ENCODE results near the gene R3HDM2. TPM values are rescaled to one million over a fixed set of nuclear protein-coding genes. Genes with fewer than 3 reads are reported as not detected.
"Not testable (repeated sequence)": the region's sequence is repeated elsewhere in the genome, so short reads cannot be mapped to it uniquely, and the experiment has no call there.

R3HDM2 gene
- total and polyA plus RNA-seq, 4 donors: 18.1 to 60.7 (median 30.6) TPM

GRCh38 chr12:57368349-57369095, 62.3 kb downstream of the R3HDM2 start:
- no peak overlapping the region for H3K4me3 ChIP-seq
- WGBS, 2 donors: 76 to 82% methylated on average over 7 of the region's 7 CpGs
- no peak overlapping the region for H3K9ac ChIP-seq (ENCODE audit: insufficient read depth in 1 of 2, low read length in 2 of 2)
- H3K27ac ChIP-seq (ENCODE audit: low read depth in 1 of 2, low read length in 1 of 2): no peak overlapping the region
- no peak for TF ChIP-seq CTCF (IDR thresholded peaks at IDR 0.05; ENCODE audit: control extremely low read depth, extremely low read depth)
- no peaks in the 10 kb centered on the region for H3K27me3 ChIP-seq (ENCODE audit: control insufficient read depth in 3 of 3, insufficient read depth in 3 of 3, low read length in 2 of 3)
- no peaks in the 10 kb centered on the region for H3K36me3 ChIP-seq (ENCODE audit: control insufficient read depth in 4 of 4, insufficient read depth in 4 of 4, low read length in 4 of 4)
- H3K4me1 ChIP-seq (ENCODE audit: control insufficient read depth in 5 of 5, insufficient read depth in 5 of 5, low read length in 5 of 5): peaks cover 0 to 9% (median 6%) of the 10 kb centered on the region in 5 donors
- H3K9me3 ChIP-seq (ENCODE audit: control insufficient read depth in 4 of 4, insufficient read depth in 3 of 4, low read length in 3 of 4): peaks cover 0 to 5% (median under 1%) of the 10 kb centered on the region in 4 donors
- peak in 1 of 3 donors; percentile 13 for DNase-seq
- no peak for ATAC-seq (ENCODE audit: insufficient read depth, low FRiP score)

DNA sequence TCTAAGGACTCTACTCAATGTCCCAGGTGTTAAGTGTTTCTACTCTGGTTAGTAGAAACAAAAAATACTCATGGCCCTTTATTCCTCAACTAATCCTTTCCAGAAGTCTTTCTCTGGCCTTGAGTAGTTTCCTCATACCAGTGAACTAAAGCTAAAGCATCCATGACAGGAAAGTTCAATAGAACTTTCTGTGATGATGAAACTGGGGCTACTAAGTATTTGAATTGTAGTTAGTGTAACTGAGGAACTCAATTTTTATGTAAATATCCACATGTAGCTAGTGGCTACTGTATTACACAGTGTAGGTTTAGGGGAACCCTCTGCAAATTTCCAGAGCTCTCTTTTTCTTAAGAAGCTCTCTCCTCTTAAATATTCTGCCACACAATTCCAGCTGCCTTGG, 63.7 kb downstream of the R3HDM2 start:
- no peak overlapping the region for H3K4me3 ChIP-seq
- no peaks in the 10 kb centered on the region for H3K36me3 ChIP-seq (ENCODE audit: control insufficient read depth in 4 of 4, insufficient read depth in 4 of 4, low read length in 4 of 4)
- H3K4me1 ChIP-seq (ENCODE audit: control insufficient read depth in 5 of 5, insufficient read depth in 5 of 5, low read length in 5 of 5): peaks cover 0 to 7% (median 2%) of the 10 kb centered on the region in 5 donors
- no peak overlapping the region for H3K9ac ChIP-seq (ENCODE audit: insufficient read depth in 1 of 2, low read length in 2 of 2)
- DNase-seq (no peak), ATAC-seq (ENCODE audit: insufficient read depth, low FRiP score) (no peak)
- H3K9me3 ChIP-seq (ENCODE audit: control insufficient read depth in 4 of 4, insufficient read depth in 3 of 4, low read length in 3 of 4): peaks cover 0 to 5% (median under 1%) of the 10 kb centered on the region in 4 donors
- H3K27me3 ChIP-seq (ENCODE audit: control insufficient read depth in 3 of 3, insufficient read depth in 3 of 3, low read length in 2 of 3): no peaks in the 10 kb centered on the region
- H3K27ac ChIP-seq (ENCODE audit: low read depth in 1 of 2, low read length in 1 of 2): no peak overlapping the region
- TF ChIP-seq CTCF (IDR thresholded peaks at IDR 0.05; ENCODE audit: control extremely low read depth, extremely low read depth): no peak

DNA sequence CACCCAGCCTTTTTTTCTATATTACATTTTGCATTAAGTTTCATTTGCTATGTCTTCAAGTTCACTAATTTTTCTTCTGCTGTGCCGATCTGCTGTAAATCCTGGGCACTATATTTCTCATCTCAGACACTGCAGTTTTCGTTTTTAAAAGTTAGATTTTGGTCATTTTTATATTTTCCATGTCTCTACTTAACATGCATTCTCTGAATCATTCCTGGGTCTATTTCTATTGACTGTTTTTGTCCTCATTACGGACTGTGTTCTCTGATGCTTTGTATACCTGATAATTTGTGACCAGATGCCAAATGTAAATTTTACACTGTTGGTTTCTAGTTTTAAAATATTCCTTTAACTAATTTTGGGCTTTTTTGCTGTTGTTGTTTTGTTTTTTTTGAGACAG, 64.5 kb downstream of the R3HDM2 start:
- 96 to 98% methylated on average over 3 of the region's 3 CpGs for WGBS, 2 donors
- peaks cover 0 to 2% (median 0%) of the 10 kb centered on the region in 5 donors for H3K4me1 ChIP-seq (ENCODE audit: control insufficient read depth in 5 of 5, insufficient read depth in 5 of 5, low read length in 5 of 5)

DNA sequence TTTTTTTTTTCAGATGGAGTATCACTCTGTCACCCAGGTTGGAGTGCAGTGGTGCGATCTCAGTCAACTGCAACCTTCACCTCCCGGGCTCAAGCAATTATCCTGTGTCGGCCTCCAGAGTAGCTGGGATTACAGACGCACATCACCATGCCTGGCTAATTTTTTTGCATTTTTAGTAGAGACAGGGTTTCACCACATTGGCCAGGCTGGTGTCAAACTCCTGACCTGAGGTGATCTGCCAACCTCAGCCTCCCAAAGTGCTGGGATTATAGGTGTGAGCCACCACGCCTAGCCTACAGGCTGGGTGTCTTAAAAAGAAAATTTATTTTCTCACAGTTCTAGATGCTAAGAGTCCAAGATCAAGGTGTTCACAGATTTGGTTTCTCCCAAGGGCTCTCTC, 66.7 kb downstream of the R3HDM2 start:
- not testable (repeated sequence) for H3K27ac ChIP-seq (ENCODE audit: low read depth in 1 of 2, low read length in 1 of 2); H3K9ac ChIP-seq (ENCODE audit: insufficient read depth in 1 of 2, low read length in 2 of 2); H3K4me3 ChIP-seq; DNase-seq; H3K4me1 ChIP-seq (ENCODE audit: control insufficient read depth in 5 of 5, insufficient read depth in 5 of 5, low read length in 5 of 5); H3K36me3 ChIP-seq (ENCODE audit: control insufficient read depth in 4 of 4, insufficient read depth in 4 of 4, low read length in 4 of 4); ATAC-seq (ENCODE audit: insufficient read depth, low FRiP score); H3K9me3 ChIP-seq (ENCODE audit: control insufficient read depth in 4 of 4, insufficient read depth in 3 of 4, low read length in 3 of 4); H3K27me3 ChIP-seq (ENCODE audit: control insufficient read depth in 3 of 3, insufficient read depth in 3 of 3, low read length in 2 of 3)
- WGBS, 2 donors: 98 to 99% methylated on average over 5 of the region's 5 CpGs

More for the DNA sequence above, 64.5 kb downstream of the R3HDM2 start:
- ATAC-seq (ENCODE audit: insufficient read depth, low FRiP score) (no peak), DNase-seq (no peak)
- TF ChIP-seq CTCF (IDR thresholded peaks at IDR 0.05; ENCODE audit: control extremely low read depth, extremely low read depth): no peak
- no peaks in the 10 kb centered on the region for H3K27me3 ChIP-seq (ENCODE audit: control insufficient read depth in 3 of 3, insufficient read depth in 3 of 3, low read length in 2 of 3)
- H3K9me3 ChIP-seq (ENCODE audit: control insufficient read depth in 4 of 4, insufficient read depth in 3 of 4, low read length in 3 of 4): peaks cover 0 to 5% (median under 1%) of the 10 kb centered on the region in 4 donors
- H3K9ac ChIP-seq (ENCODE audit: insufficient read depth in 1 of 2, low read length in 2 of 2): no peak overlapping the region
- H3K4me3 ChIP-seq: no peak overlapping the region
- H3K36me3 ChIP-seq (ENCODE audit: control insufficient read depth in 4 of 4, insufficient read depth in 4 of 4, low read length in 4 of 4): no peaks in the 10 kb centered on the region
- H3K27ac ChIP-seq (ENCODE audit: low read depth in 1 of 2, low read length in 1 of 2): no peak overlapping the region

Data from lung (tissue), 12 donors.